Measurements from ENCODE around the gene APOL6. TPM values are rescaled to one million over a fixed set of nuclear protein-coding genes. Genes with fewer than 3 reads are reported as not detected.

Gene APOL6
- total RNA-seq, 1 experiment from 2014 or later: 7.2 TPM

- no TSS peak for BruUV-seq (replicated peaks)
- H3K9me3 Mint-ChIP-seq (ENCODE audit: unreplicated experiment): no peaks in the 10 kb centered on the region
- H3K27ac Mint-ChIP-seq (ENCODE audit: low read depth, unreplicated experiment): no peak overlapping the region
- DNase-seq (ENCODE audit: unreplicated experiment): no peak
- H3K36me3 Mint-ChIP-seq (ENCODE audit: insufficient read depth, unreplicated experiment): no peaks in the 10 kb centered on the region
- no peak overlapping the region for H3K4me3 Mint-ChIP-seq (ENCODE audit: unreplicated experiment)
- POLR2A ChIA-PET: interaction anchor here (0.6 kb wide), 1 partner anchor 212 kb away, joined by 3 read pairs; no protein-coding TSS in a partner anchor
- intact Hi-C loops (cut with micrococcal nuclease): no loop called here
- no peak for TF ChIP-seq CTCF (IDR thresholded peaks at IDR 0.05; ENCODE audit: unreplicated experiment)
- CTCF ChIA-PET: no interaction called here
- peaks cover 14% of the 10 kb centered on the region for H3K27me3 Mint-ChIP-seq (ENCODE audit: insufficient read depth, unreplicated experiment)
- H3K4me1 Mint-ChIP-seq (ENCODE audit: insufficient read depth, unreplicated experiment): no peaks in the 10 kb centered on the region
These were observed 33.3 kb downstream of the APOL6 start for GRCh38 chr22:35681454-35682052.

GRCh38 chr22:35683560-35683959, 35.3 kb downstream of the APOL6 start:
- no peak for DNase-seq (ENCODE audit: unreplicated experiment)
- no peak overlapping the region for H3K4me3 Mint-ChIP-seq (ENCODE audit: unreplicated experiment)
- ChIA-PET CTCF (interaction anchor here (0.7 kb wide), 1 partner anchor 401 kb away, joined by 4 read pairs; no protein-coding TSS in a partner anchor), POLR2A (no interaction called here)
- peaks cover 14% of the 10 kb centered on the region for H3K27me3 Mint-ChIP-seq (ENCODE audit: insufficient read depth, unreplicated experiment)
- no peaks in the 10 kb centered on the region for H3K9me3 Mint-ChIP-seq (ENCODE audit: unreplicated experiment)
- no peaks in the 10 kb centered on the region for H3K36me3 Mint-ChIP-seq (ENCODE audit: insufficient read depth, unreplicated experiment)
- intact Hi-C loops (cut with micrococcal nuclease): no loop called here
- BruUV-seq (replicated peaks): no TSS peak
- no peak overlapping the region for H3K27ac Mint-ChIP-seq (ENCODE audit: low read depth, unreplicated experiment)
- no peak for TF ChIP-seq CTCF (IDR thresholded peaks at IDR 0.05; ENCODE audit: unreplicated experiment)
- no peaks in the 10 kb centered on the region for H3K4me1 Mint-ChIP-seq (ENCODE audit: insufficient read depth, unreplicated experiment)

- Mint-ChIP-seq H3K27me3 (ENCODE audit: insufficient read depth, unreplicated experiment) (peaks cover 14% of the 10 kb centered on the region), H3K27ac (ENCODE audit: low read depth, unreplicated experiment) (no peak overlapping the region), H3K4me3 (ENCODE audit: unreplicated experiment) (no peak overlapping the region), H3K9me3 (ENCODE audit: unreplicated experiment) (no peaks in the 10 kb centered on the region), H3K4me1 (ENCODE audit: insufficient read depth, unreplicated experiment) (no peaks in the 10 kb centered on the region), H3K36me3 (ENCODE audit: insufficient read depth, unreplicated experiment) (no peaks in the 10 kb centered on the region)
- DNase-seq (ENCODE audit: unreplicated experiment): peak; percentile 39
- BruUV-seq (replicated peaks): no TSS peak
- CTCF ChIA-PET: interaction anchor here (0.7 kb wide), 3 partner anchors 36 to 400 kb away, joined by 3 to 4 read pairs (median 3); partner anchors contain the start of gene APOL6
- POLR2A ChIA-PET: no interaction called here
- no peak for TF ChIP-seq CTCF (IDR thresholded peaks at IDR 0.05; ENCODE audit: unreplicated experiment)
- intact Hi-C loops (cut with micrococcal nuclease): no loop called here
These were observed 36.0 kb downstream of the APOL6 start for GRCh38 chr22:35684270-35684700.

GRCh38 chr22:35684732-35685131, 36.5 kb downstream of the APOL6 start:
- ChIA-PET CTCF (interaction anchor here (0.7 kb wide), 2 partner anchors 36 to 108 kb away, joined by 3 read pairs; partner anchors contain the start of gene APOL6), POLR2A (no interaction called here)
- H3K36me3 Mint-ChIP-seq (ENCODE audit: insufficient read depth, unreplicated experiment): no peaks in the 10 kb centered on the region
- H3K27ac Mint-ChIP-seq (ENCODE audit: low read depth, unreplicated experiment): no peak overlapping the region
- no TSS peak for BruUV-seq (replicated peaks)
- intact Hi-C loops (cut with micrococcal nuclease): no loop called here
- no peak for TF ChIP-seq CTCF (IDR thresholded peaks at IDR 0.05; ENCODE audit: unreplicated experiment)
- H3K9me3 Mint-ChIP-seq (ENCODE audit: unreplicated experiment): no peaks in the 10 kb centered on the region
- H3K4me1 Mint-ChIP-seq (ENCODE audit: insufficient read depth, unreplicated experiment): no peaks in the 10 kb centered on the region
- H3K27me3 Mint-ChIP-seq (ENCODE audit: insufficient read depth, unreplicated experiment): peaks cover 14% of the 10 kb centered on the region
- no peak for DNase-seq (ENCODE audit: unreplicated experiment)
- no peak overlapping the region for H3K4me3 Mint-ChIP-seq (ENCODE audit: unreplicated experiment)

All from MCF 10A (cell line).